Esophagus muscularis mucosa (tissue), 4 donors: ENCODE results near the gene TPTE2. TPM values are rescaled to one million over a fixed set of nuclear protein-coding genes. Genes with fewer than 3 reads are reported as not detected.
A peak's percentile ranks its signal among the peaks of the same experiment; 100 is the strongest.

ENCODE experiments used
- DNase-seq: peaks from one replicate; pipeline ENCODE4 v3.0.0-alpha.2; 2017; ENCODE audit errors: extremely low spot score
- H3K27ac ChIP-seq, 4 donors: fragments of 200-600 bp; sonication (generic); replicated peaks in 1 of 4; 1 replicate in 3 of 4; 2 replicates in 1 of 4; pipeline ENCODE4 v1.5.1; 2016 to 2019; ENCODE audit warnings: mild to moderate bottlenecking in 1 of 4
- H3K27me3 ChIP-seq, 4 donors: fragments of 200-600 bp; sonication (generic); one replicate each; pipeline versions ENCODE4 v1.5.1 to v1.6.0; 2016 to 2019
- H3K36me3 ChIP-seq, 4 donors: fragments of 200-600 bp; sonication (generic); one replicate each; pipeline ENCODE4 v1.5.1; 2016 to 2019
- H3K4me1 ChIP-seq, 4 donors: fragments of 200-600 bp; sonication (generic); one replicate each; pipeline ENCODE4 v1.5.1; 2016 to 2019
- H3K4me3 ChIP-seq, 4 donors: fragments of 200-600 bp; sonication (generic); 1 replicate in 2 of 4; 2 replicates in 2 of 4; pipeline ENCODE4 v1.5.1; 2016 to 2019; ENCODE audit warnings: mild to moderate bottlenecking in 4 of 4, moderate library complexity in 1 of 4
- H3K9me3 ChIP-seq, 4 donors: fragments of 200-600 bp; sonication (generic); 1 replicate in 3 of 4; 2 replicates in 1 of 4; pipeline ENCODE4 v1.5.1; 2016 to 2019
- CTCF ChIP-seq, 3 experiments: fragments of 200-600 bp in 2 of 3; fragments of 450-650 bp in 1 of 3; sonication (generic) in 2 of 3; IDR thresholded peaks; one replicate each; pipeline ENCODE4 v1.5.1; 2017 to 2019; ENCODE audit warnings: antibody characterized with exemption in 3 of 3, mild to moderate bottlenecking in 2 of 3, moderate library complexity in 1 of 3
- EP300 ChIP-seq: sonication (generic); formaldehyde crosslinking; IDR thresholded peaks from one replicate; pipeline ENCODE4 v1.6.1; 2017; ENCODE audit warnings: antibody characterized with exemption
- POLR2A ChIP-seq: fragments of 450-650 bp; IDR thresholded peaks from one replicate; pipeline ENCODE4 v1.6.1; 2017; ENCODE audit warnings: antibody characterized with exemption, moderate library complexity, mild to moderate bottlenecking, low read depth
- POLR2AphosphoS5 ChIP-seq, 2 donors: sonication (generic); formaldehyde crosslinking; IDR thresholded peaks; one replicate each; pipeline ENCODE4 v1.6.1; 2017; ENCODE audit warnings: antibody characterized with exemption in 2 of 2
- WGBS: methylation state at CpG from one replicate; pipeline ENCODE4 v1.1.5; 2018; 5-methylcytosine and 5-hydroxymethylcytosine counted together
- intact Hi-C: fragments of 100-400 bp; cut with DNase I; formaldehyde crosslinking; loops from one replicate; pipeline ENCODE4 v1.15.1; 2023
- total RNA-seq, 4 donors: library from RNA; depleted of rRNA; stranded (reverse); fragments of >200 nt; gene quantifications; one replicate each; pipeline versions ENCODE4 v1.1.0 to v1.2.1, GENCODE V29; 2016

The TPTE2 gene
- total RNA-seq, 4 donors from 2014 or later = 0.29 TPM; not detected in 3

- no peaks in the 10 kb centered on the region for H3K9me3 ChIP-seq
- H3K27me3 ChIP-seq = peaks cover 0 to 16% (median 0%) of the 10 kb centered on the region in 4 donors
- H3K36me3 ChIP-seq = no peaks in the 10 kb centered on the region
- H3K4me3 ChIP-seq = no peak overlapping the region
- H3K27ac ChIP-seq = no peak overlapping the region
- TF ChIP-seq POLR2A (no peak), CTCF (IDR thresholded peaks at IDR 0.05) (peak in 1 of 3 experiments; percentile 39)
- intact Hi-C loops = no loop called here
- 70% methylated on average over 9 of the region's 9 CpGs for WGBS
- no peaks in the 10 kb centered on the region for H3K4me1 ChIP-seq
- no peak for DNase-seq
Measured at GRCh38 chr13:19587635-19588300, 26.4 kb upstream of the TPTE2 start.

- 43% methylated on average over 17 of the region's 17 CpGs for WGBS
- Histone ChIP-seq H3K36me3 (no peaks in the 10 kb centered on the region), H3K27ac (no peak overlapping the region), H3K27me3 (peaks cover 0 to 16% (median 0%) of the 10 kb centered on the region in 4 donors), H3K4me3 (peak overlapping the region in 1 of 4 donors; percentile 13), H3K4me1 (no peaks in the 10 kb centered on the region), H3K9me3 (no peaks in the 10 kb centered on the region)
- TF ChIP-seq POLR2AphosphoS5 (IDR thresholded peaks at IDR 0.05) (no peak), POLR2A (no peak), CTCF (IDR thresholded peaks at IDR 0.05) (peak in 1 of 3 experiments; percentile 21), EP300 (no peak)
- intact Hi-C loops = no loop called here
- DNase-seq = peak; percentile 42
Measured at GRCh38 chr13:19586904-19587634, 25.7 kb upstream of the TPTE2 start.

GRCh38 chr13:19581675-19582074 is 20.3 kb upstream of the TPTE2 start:
- peak; percentile 42 for DNase-seq
- H3K4me1 ChIP-seq = no peaks in the 10 kb centered on the region
- intact Hi-C loops = no loop called here

GRCh38 chr13:19575230-19575629 is 13.9 kb upstream of the TPTE2 start:
- H3K27me3 ChIP-seq = peaks cover 0 to 5% (median 0%) of the 10 kb centered on the region in 4 donors
- no peak overlapping the region for H3K4me3 ChIP-seq
- 56% methylated on average over 2 of the region's 2 CpGs for WGBS
- H3K36me3 ChIP-seq = no peaks in the 10 kb centered on the region
- TF ChIP-seq EP300 (no peak), CTCF (IDR thresholded peaks at IDR 0.05) (no peak), POLR2AphosphoS5 (IDR thresholded peaks at IDR 0.05) (no peak), POLR2A (no peak)
- H3K27ac ChIP-seq = no peak overlapping the region
- no peak for DNase-seq
- no peaks in the 10 kb centered on the region for H3K4me1 ChIP-seq
- intact Hi-C loops = no loop called here
- H3K9me3 ChIP-seq = no peaks in the 10 kb centered on the region

More at GRCh38 chr13:19581675-19582074, 20.3 kb upstream of the TPTE2 start:
- Histone ChIP-seq H3K9me3 (no peaks in the 10 kb centered on the region), H3K27ac (no peak overlapping the region), H3K27me3 (peaks cover 0 to 16% (median 0%) of the 10 kb centered on the region in 4 donors), H3K4me3 (no peak overlapping the region), H3K36me3 (no peaks in the 10 kb centered on the region)
- TF ChIP-seq CTCF (IDR thresholded peaks at IDR 0.05) = no peak
- no peak for TF ChIP-seq POLR2A
- no peak for TF ChIP-seq EP300
- TF ChIP-seq POLR2AphosphoS5 (IDR thresholded peaks at IDR 0.05) = no peak
